DND-41 (cell line): ENCODE data around the gene MVK.

ENCODE experiments used
- EZH2 ChIP-seq: IDR thresholded peaks from 3 replicates; pipeline ENCODE4 v1.6.1; 2012; ENCODE audit warnings: borderline replicate concordance, low read depth, mild to moderate bottlenecking, moderate library complexity, low read length, inconsistent platforms; ENCODE audit not compliant: severe bottlenecking
- TF ChIP-seq, protein P1 (sequence below): IDR thresholded peaks from 2 replicates; pipeline ENCODE4 v1.5.1; 2012; ENCODE audit warnings: borderline replicate concordance, low read length, moderate library complexity, mild to moderate bottlenecking; ENCODE audit not compliant: poor library complexity, severe bottlenecking; ENCODE audit errors: extremely low read depth

DNA sequence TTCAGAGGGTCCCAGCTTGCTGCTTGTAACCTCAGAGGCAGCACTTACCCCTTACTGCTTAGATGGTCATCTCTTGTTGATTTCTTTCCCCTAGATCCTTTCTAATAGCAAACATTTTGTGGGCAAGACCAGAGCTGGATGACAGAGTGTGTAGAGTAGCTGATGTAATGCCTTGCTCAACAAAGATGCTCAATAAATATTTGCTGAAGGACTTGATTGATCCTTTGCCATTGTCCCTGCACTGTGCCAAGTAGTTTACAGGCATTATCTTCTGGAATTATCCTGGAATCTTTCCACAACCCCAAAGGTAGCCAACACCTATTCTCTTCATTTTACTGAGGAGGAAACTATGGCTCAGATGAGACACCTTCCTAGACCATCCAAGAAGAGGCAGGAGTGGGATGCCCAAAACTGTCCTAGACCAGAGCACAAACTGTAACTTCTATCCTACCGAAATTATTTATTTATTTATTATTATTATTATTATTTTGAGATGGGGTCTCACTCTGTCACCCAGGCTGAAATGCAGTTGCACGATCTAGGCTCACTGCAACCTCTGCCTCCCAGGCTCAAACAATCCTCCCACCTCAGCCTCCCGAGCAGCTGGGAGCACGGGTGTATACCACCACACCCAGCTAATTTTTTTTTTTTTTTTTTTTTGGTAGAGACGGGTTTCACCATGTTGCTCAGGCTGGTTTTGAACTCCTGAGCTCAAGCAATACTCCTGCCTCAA, 1.7 kb upstream of the MVK start:
- TF ChIP-seq, protein P1, sequence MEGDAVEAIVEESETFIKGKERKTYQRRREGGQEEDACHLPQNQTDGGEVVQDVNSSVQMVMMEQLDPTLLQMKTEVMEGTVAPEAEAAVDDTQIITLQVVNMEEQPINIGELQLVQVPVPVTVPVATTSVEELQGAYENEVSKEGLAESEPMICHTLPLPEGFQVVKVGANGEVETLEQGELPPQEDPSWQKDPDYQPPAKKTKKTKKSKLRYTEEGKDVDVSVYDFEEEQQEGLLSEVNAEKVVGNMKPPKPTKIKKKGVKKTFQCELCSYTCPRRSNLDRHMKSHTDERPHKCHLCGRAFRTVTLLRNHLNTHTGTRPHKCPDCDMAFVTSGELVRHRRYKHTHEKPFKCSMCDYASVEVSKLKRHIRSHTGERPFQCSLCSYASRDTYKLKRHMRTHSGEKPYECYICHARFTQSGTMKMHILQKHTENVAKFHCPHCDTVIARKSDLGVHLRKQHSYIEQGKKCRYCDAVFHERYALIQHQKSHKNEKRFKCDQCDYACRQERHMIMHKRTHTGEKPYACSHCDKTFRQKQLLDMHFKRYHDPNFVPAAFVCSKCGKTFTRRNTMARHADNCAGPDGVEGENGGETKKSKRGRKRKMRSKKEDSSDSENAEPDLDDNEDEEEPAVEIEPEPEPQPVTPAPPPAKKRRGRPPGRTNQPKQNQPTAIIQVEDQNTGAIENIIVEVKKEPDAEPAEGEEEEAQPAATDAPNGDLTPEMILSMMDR: no peak
- no peak for TF ChIP-seq EZH2
